Stimulated activated naive CD8-positive, alpha-beta T cell treated with anti-CD3 and anti-CD28 coated beads, Interleukin-15, amount 100 ng/mL, for 72 hours (primary cell): Measurements from ENCODE around the gene RAB6D.
"Not testable (repeated sequence)": the region's sequence is repeated elsewhere in the genome, so short reads cannot be mapped to it uniquely, and the experiment has no call there.

Experiments used
- ATAC-seq: fragments of 150-1000 bp; cut with Tn5 transposase; 2 replicates; pipeline ENCODE4 v1.10.0; 2021; ENCODE audit warnings: mild to moderate bottlenecking, moderate library complexity
- DNase-seq, 2 donors: peaks; one replicate each; pipeline ENCODE4 v3.0.0; 2021 to 2022
- H3K27ac Mint-ChIP-seq, 2 donors: one replicate each; pipeline ENCODE4 v1.8.0; 2022; ENCODE audit warnings: mild to moderate bottlenecking in 2 of 2, mixed read lengths in 2 of 2, moderate library complexity in 2 of 2
- H3K27me3 Mint-ChIP-seq: one replicate; pipeline ENCODE4 v1.8.0; 2022; ENCODE audit warnings: mixed read lengths
- H3K4me1 Mint-ChIP-seq: one replicate; pipeline ENCODE4 v1.8.0; 2022; ENCODE audit warnings: mild to moderate bottlenecking, mixed read lengths
- H3K4me3 Mint-ChIP-seq, 2 donors: one replicate each; pipeline ENCODE4 v1.8.0; 2022; ENCODE audit warnings: mild to moderate bottlenecking in 2 of 2, mixed read lengths in 2 of 2, moderate library complexity in 1 of 2
- H3K9me3 Mint-ChIP-seq, 2 donors: one replicate each; pipeline ENCODE4 v1.8.0; 2022; ENCODE audit warnings: mixed read lengths in 2 of 2

Gene RAB6D

DNA sequence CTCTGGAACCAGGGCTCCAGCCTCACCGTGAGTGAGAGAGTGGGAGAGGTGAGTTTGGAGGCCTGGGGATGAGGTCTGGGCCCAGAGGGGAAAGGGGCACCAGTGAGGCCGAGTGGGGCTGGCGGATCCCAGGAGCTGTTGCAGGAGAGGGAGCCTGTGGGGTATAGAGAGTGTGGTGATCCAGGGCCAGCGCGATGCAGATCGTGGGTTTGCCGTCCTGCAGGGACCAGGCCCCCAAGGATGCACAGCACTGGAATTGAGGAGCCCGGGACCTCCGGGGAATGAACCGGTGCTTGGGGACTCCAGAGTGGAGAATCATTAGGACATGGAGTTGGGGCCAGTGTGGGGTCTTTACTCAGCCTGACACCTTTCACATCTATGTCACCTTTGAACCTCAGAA lies 25.7 kb upstream of the RAB6D start:
- Mint-ChIP-seq H3K4me1 (peaks cover 6% of the 10 kb centered on the region), H3K27me3 (peaks cover 27% of the 10 kb centered on the region), H3K27ac (peak overlapping the region in 1 of 2 donors; percentile 3), H3K9me3 (no peaks in the 10 kb centered on the region), H3K4me3 (no peak overlapping the region)
- ATAC-seq, result no peak
- DNase-seq, result no peak

- not testable (repeated sequence) for H3K4me3 Mint-ChIP-seq, DNase-seq, H3K9me3 Mint-ChIP-seq, ATAC-seq, H3K4me1 Mint-ChIP-seq, H3K27ac Mint-ChIP-seq
- H3K27me3 Mint-ChIP-seq, result peaks cover 20% of the 10 kb centered on the region
Measured at GRCh38 chr2:131388834-131389233, 24.9 kb upstream of the RAB6D start.

DNA sequence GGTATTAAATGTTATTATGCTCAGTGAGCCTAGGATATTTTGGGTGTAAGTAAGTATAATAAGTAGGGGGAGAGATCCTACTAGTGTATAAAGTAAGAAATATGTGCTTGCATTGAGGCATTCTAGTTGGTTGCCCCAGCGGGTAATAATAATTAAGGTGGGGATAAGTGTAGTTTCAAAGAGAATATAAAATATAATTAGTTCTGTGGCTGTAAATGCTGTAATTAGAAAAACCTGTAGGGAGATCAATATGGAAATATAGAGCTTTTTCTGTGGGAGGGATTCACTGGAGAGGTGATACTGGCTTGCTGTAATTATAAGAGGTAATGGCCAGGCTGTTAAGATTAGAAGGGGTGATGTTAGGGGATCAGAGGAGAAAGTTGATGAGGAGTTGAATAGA lies 9.1 kb upstream of the RAB6D start:
- H3K27ac Mint-ChIP-seq, result peak overlapping the region in 1 of 2 donors; percentile 8
- H3K27me3 Mint-ChIP-seq, DNase-seq, H3K4me3 Mint-ChIP-seq, ATAC-seq, H3K9me3 Mint-ChIP-seq, H3K4me1 Mint-ChIP-seq: not testable (repeated sequence)

DNA sequence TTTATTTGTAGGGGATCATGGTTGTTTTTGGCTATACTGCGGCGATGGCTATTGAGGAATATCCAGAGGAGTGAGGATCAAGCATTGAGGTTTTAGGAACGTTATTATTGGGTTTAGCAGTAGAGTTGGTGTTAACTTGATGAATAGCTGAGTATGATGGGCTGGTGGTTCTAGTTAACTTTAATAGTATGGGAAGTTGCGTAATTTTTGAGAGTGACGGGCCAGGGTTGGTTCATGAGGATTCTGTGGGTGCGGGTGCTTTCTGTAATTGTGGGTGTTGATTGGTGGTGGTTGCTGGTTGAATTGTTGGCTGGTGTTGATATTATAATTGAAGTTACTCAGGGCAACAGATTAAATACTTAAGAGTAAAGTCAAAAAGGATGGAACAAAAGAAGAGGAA lies 6.0 kb upstream of the RAB6D start:
- Mint-ChIP-seq H3K27ac (no peak overlapping the region), H3K4me3 (no peak overlapping the region), H3K4me1 (no peaks in the 10 kb centered on the region), H3K27me3 (peaks cover 23% of the 10 kb centered on the region), H3K9me3 (peaks cover 0 to 4% of the 10 kb centered on the region in 2 donors)
- DNase-seq (no peak), ATAC-seq (no peak)

DNA sequence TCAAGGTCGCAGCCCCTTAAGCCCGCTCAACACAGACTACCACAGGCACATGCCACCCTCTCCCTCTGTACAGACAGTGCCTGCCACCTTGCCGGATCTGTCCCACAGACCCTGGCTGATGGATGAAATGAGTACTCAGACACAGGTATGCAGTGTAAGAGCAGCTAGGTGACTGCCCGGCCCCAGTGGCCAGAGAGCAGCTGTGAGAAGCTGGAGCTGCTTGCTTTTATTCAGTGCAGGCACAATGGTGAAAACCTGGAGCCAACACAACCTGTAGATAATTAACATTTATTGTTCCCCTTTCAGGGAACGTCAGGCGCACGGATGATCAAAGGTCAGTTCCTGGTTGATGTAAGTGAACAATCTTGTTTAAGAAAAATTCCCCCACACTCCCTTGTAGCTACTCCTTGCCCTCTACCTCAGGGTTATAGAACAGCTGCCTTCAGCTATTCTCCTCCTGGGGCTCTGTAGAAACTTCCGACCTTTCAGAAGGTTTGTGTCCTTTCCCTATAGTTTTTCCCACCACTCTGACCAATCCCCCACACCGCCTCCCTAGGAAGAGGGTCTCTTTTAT lies 4.6 kb upstream of the RAB6D start:
- H3K4me3 Mint-ChIP-seq, H3K27ac Mint-ChIP-seq, DNase-seq, ATAC-seq, H3K4me1 Mint-ChIP-seq, H3K9me3 Mint-ChIP-seq: not testable (repeated sequence)
- H3K27me3 Mint-ChIP-seq, result peaks cover 37% of the 10 kb centered on the region

DNA sequence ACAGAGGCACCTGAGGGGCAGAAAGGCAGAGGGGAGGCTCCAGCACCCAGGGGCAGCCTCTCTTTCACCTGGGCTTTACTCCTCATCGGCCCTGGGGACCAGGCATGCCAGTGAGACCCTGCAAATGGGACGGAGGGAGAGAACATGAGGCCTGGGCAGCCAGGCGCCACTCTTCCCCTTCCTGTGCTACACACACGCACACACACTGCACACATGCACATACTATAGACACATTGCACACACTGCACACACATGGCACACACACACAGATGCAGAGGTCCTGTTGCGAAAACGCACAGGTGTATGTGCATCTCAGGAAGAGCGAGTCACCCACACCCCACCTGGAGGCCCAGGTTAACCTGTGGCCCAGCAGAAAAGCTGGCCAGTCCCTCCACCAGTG lies 3.4 kb upstream of the RAB6D start:
- Mint-ChIP-seq H3K27me3 (peaks cover 46% of the 10 kb centered on the region), H3K9me3 (no peaks in the 10 kb centered on the region), H3K27ac (no peak overlapping the region), H3K4me3 (no peak overlapping the region), H3K4me1 (peaks cover 11% of the 10 kb centered on the region)
- DNase-seq (no peak), ATAC-seq (peak; percentile 17)

DNA sequence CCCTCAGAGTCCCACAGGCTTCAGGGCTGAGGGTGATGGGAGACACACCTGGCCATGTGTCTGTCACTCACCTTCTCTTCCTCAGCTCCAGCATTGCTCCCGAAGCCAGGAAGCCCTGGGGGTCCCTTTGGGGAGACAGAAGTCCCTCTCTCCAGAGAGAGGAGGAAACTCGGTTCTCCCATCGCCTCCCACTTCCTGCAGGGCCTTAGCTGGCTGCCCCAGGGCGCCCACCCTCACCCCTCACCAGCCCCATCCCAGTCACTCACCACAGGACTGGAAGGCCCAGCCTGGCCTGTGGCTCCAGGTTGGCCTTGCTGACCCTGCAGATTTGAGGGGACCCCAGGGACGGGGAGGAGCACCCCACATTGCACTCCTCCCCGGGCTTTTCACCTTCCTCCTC lies 2.7 kb upstream of the RAB6D start:
- ATAC-seq (no peak), DNase-seq (no peak)
- Mint-ChIP-seq H3K9me3 (no peaks in the 10 kb centered on the region), H3K27ac (no peak overlapping the region), H3K27me3 (peaks cover 52% of the 10 kb centered on the region), H3K4me1 (peaks cover 11% of the 10 kb centered on the region), H3K4me3 (no peak overlapping the region)

- no peak for ATAC-seq
- H3K27ac Mint-ChIP-seq, result no peak overlapping the region
- no peak overlapping the region for H3K4me3 Mint-ChIP-seq
- H3K4me1 Mint-ChIP-seq, result peaks cover 11% of the 10 kb centered on the region
- no peaks in the 10 kb centered on the region for H3K9me3 Mint-ChIP-seq
- peaks cover 56% of the 10 kb centered on the region for H3K27me3 Mint-ChIP-seq
- DNase-seq, result no peak
Measured at GRCh38 chr2:131365452-131365851, 1.5 kb upstream of the RAB6D start.

DNA sequence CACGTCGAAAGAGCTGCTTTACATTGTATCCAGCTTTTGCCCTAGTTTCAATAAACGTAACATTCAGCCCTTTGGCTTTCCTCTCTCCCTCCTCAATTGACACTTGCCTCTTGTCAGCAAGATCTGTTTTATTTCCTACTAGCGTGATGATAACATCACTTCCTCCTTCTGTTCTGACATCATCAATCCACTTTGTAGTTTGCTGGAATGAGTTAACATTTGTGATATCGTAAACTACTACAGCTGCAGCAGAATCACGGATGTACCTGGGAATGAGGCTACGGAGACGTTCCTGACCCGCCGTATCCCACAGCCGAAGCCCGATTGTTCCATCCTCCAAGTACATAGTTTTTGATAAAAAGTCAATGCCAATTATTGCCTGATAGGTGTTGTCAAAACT lies 755 bp downstream of the RAB6D start:
- not testable (repeated sequence) for DNase-seq, H3K27ac Mint-ChIP-seq, H3K9me3 Mint-ChIP-seq
- Mint-ChIP-seq H3K4me3 (peak overlapping the region; percentile 70 to 77), H3K4me1 (peaks cover 11% of the 10 kb centered on the region), H3K27me3 (peaks cover 74% of the 10 kb centered on the region)
- peak; percentile 67 for ATAC-seq

GRCh38 chr2:131361773-131362172 lies 2.2 kb downstream of the RAB6D start:
- not testable (repeated sequence) for ATAC-seq, H3K27ac Mint-ChIP-seq, H3K4me3 Mint-ChIP-seq, DNase-seq, H3K9me3 Mint-ChIP-seq
- Mint-ChIP-seq H3K27me3 (peaks cover 75% of the 10 kb centered on the region), H3K4me1 (peaks cover 11% of the 10 kb centered on the region)

GRCh38 chr2:131353167-131353697 lies 10.7 kb downstream of the RAB6D start:
- ATAC-seq, result not testable (repeated sequence)
- H3K9me3 Mint-ChIP-seq, result peaks cover 4 to 11% of the 10 kb centered on the region in 2 donors

DNA sequence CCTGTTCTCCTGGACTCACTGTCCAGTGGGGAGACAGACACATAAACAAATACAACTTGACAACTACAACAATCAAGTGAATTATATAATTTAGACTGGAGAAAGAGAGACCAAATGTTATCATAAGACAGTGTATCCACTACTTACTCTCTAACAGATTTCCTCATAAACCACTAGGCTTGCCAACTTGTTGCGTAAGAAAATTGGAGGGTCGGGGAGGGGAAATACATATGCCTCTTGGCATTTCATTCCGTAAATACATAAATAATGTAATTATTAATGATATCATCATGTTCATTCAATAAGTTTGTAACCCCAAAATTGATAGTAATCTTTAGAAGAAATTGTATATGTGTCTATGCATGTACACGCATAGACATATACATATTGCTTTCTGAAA lies 14.9 kb downstream of the RAB6D start:
- Mint-ChIP-seq H3K27me3 (peaks cover 59% of the 10 kb centered on the region), H3K4me1 (no peaks in the 10 kb centered on the region), H3K27ac (no peak overlapping the region), H3K4me3 (no peak overlapping the region), H3K9me3 (peaks cover 4 to 26% of the 10 kb centered on the region in 2 donors)
- ATAC-seq, result no peak
- no peak for DNase-seq

More at GRCh38 chr2:131353167-131353697, 10.7 kb downstream of the RAB6D start:
- not testable (repeated sequence) for H3K4me1 Mint-ChIP-seq, DNase-seq, H3K27ac Mint-ChIP-seq, H3K4me3 Mint-ChIP-seq
- peaks cover 64% of the 10 kb centered on the region for H3K27me3 Mint-ChIP-seq

GRCh38 chr2:131347035-131347434 lies 16.9 kb downstream of the RAB6D start:
- H3K27me3 Mint-ChIP-seq, result peaks cover 47% of the 10 kb centered on the region
- not testable (repeated sequence) for H3K4me3 Mint-ChIP-seq, ATAC-seq, H3K27ac Mint-ChIP-seq, DNase-seq, H3K4me1 Mint-ChIP-seq
- H3K9me3 Mint-ChIP-seq, result peaks cover 4 to 19% of the 10 kb centered on the region in 2 donors

GRCh38 chr2:131339307-131339706 lies 24.7 kb downstream of the RAB6D start:
- not testable (repeated sequence) for DNase-seq, H3K4me3 Mint-ChIP-seq, ATAC-seq, H3K9me3 Mint-ChIP-seq, H3K4me1 Mint-ChIP-seq
- peaks cover 51% of the 10 kb centered on the region for H3K27me3 Mint-ChIP-seq
- peak overlapping the region in 1 of 2 donors; percentile 64 for H3K27ac Mint-ChIP-seq

- not testable (repeated sequence) for H3K27ac Mint-ChIP-seq, H3K4me1 Mint-ChIP-seq, H3K9me3 Mint-ChIP-seq, H3K4me3 Mint-ChIP-seq, ATAC-seq
- DNase-seq, result peak in 1 of 2 donors; percentile 13
- peaks cover 63% of the 10 kb centered on the region for H3K27me3 Mint-ChIP-seq
Measured at GRCh38 chr2:131335319-131335718, 28.6 kb downstream of the RAB6D start.

DNA sequence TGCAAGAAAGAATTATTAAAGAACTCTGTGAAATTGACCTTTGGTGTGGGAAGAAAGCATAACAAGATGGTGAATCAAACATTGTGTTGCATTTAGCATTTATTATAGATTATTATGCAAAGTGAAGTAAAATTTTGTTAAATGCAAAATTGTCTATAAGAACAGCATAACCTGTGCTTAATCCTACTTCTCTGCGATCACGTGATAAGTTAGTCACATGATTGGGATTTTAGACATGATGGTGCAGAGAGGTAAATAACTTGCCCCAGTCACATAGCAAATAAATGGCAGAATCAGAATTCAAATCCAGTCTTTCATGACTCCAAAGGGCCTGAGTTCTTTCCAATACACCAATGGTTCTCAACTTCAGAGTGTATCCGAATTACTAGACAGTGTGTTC lies 31.3 kb downstream of the RAB6D start:
- H3K9me3 Mint-ChIP-seq, result not testable (repeated sequence)

DNA sequence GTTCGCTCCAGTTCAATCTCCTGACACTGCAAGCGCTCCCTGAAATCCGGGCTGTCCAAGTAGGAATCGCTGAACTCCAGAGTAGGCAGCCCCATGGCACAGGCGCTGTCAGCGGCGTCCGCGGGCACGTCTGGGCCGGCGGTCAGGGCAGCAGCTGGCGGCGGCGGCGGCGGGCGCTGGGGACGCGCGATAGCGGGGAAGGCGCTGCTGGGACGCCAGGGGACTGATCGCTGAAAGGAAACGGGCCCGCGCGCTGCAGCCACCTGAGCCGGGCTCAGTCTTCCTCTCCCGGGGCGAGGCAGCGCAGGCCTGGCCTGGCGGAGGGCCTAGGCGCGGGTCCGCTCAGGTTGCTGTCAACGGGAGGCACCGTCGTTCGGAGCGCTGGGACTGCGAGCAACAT lies 33.0 kb downstream of the RAB6D start:
- H3K4me3 Mint-ChIP-seq, H3K27ac Mint-ChIP-seq, H3K4me1 Mint-ChIP-seq, H3K9me3 Mint-ChIP-seq, DNase-seq: not testable (repeated sequence)
- ATAC-seq, result peak; percentile 74
- H3K27me3 Mint-ChIP-seq, result peaks cover 54% of the 10 kb centered on the region

More for the DNA sequence above, 31.3 kb downstream of the RAB6D start:
- not testable (repeated sequence) for DNase-seq, H3K27ac Mint-ChIP-seq, ATAC-seq, H3K4me3 Mint-ChIP-seq, H3K4me1 Mint-ChIP-seq
- H3K27me3 Mint-ChIP-seq, result peaks cover 61% of the 10 kb centered on the region
